MM.1S (cell line): Measurements from ENCODE around the gene LRRC4C.

Experiments
- DNase-seq: peaks from one replicate; pipeline ENCODE4 v3.0.0-alpha.2; 2015
- H2AFZ ChIP-seq: fragments of 300-600 bp; sonication (generic); 2 replicates; pipeline ENCODE4 v1.6.0; 2016; ENCODE audit warnings: antibody characterized with exemption, low read length
- H3F3A ChIP-seq: fragments of 300-600 bp; sonication (generic); 2 replicates; pipeline ENCODE4 v1.6.1; 2016; ENCODE audit warnings: mild to moderate bottlenecking, antibody characterized with exemption, low read length, moderate library complexity, mixed read lengths; ENCODE audit not compliant: insufficient read depth
- H3K27ac ChIP-seq: fragments of 300-600 bp; sonication (generic); 2 replicates; pipeline ENCODE4 v1.5.1; 2016; ENCODE audit warnings: mild to moderate bottlenecking, low read length
- H3K27me3 ChIP-seq: fragments of 300-600 bp; sonication (generic); replicated peaks from 2 replicates; pipeline ENCODE4 v1.6.0; 2016; ENCODE audit warnings: low read length; ENCODE audit not compliant: insufficient read depth
- H3K36me3 ChIP-seq: fragments of 300-600 bp; sonication (generic); replicated peaks from 2 replicates; pipeline ENCODE4 v1.6.1; 2016; ENCODE audit warnings: mild to moderate bottlenecking, low read length, mixed read lengths; ENCODE audit not compliant: insufficient read depth
- H3K4me1 ChIP-seq: fragments of 300-600 bp; sonication (generic); 2 replicates; pipeline ENCODE4 v1.6.1; 2016; ENCODE audit warnings: low read length, mixed read lengths
- H3K4me2 ChIP-seq: fragments of 300-600 bp; sonication (generic); 2 replicates; pipeline ENCODE4 v1.6.0; 2016; ENCODE audit warnings: low read depth, low read length
- H3K4me3 ChIP-seq: fragments of 300-600 bp; sonication (generic); 2 replicates; pipeline ENCODE4 v1.5.1; 2016; ENCODE audit warnings: low read length, mixed read lengths
- H3K79me2 ChIP-seq: fragments of 300-600 bp; sonication (generic); 2 replicates; pipeline ENCODE4 v1.6.1; 2016; ENCODE audit warnings: mixed run types, low read length, mixed read lengths
- H3K9ac ChIP-seq: fragments of 300-600 bp; sonication (generic); 2 replicates; pipeline ENCODE4 v1.6.1; 2016; ENCODE audit warnings: low read length, mixed read lengths
- H3K9me2 ChIP-seq: fragments of 300-600 bp; sonication (generic); replicated peaks from 2 replicates; pipeline ENCODE4 v1.6.1; 2016; ENCODE audit warnings: mild to moderate bottlenecking, low read length, mixed read lengths; ENCODE audit not compliant: insufficient read depth
- H3K9me3 ChIP-seq: fragments of 300-600 bp; sonication (generic); replicated peaks from 2 replicates; pipeline ENCODE4 v1.6.1; 2016; ENCODE audit warnings: mild to moderate bottlenecking, low read length, mixed read lengths; ENCODE audit not compliant: insufficient read depth
- H4K20me1 ChIP-seq: fragments of 300-600 bp; sonication (generic); 2 replicates; pipeline ENCODE4 v1.6.1; 2016; ENCODE audit warnings: mild to moderate bottlenecking, low read length, moderate library complexity, mixed read lengths; ENCODE audit not compliant: insufficient read depth
- CTCF ChIP-seq: fragments of 300-600 bp; sonication (generic); IDR thresholded peaks from 2 replicates; pipeline ENCODE4 v1.5.1; 2016; ENCODE audit warnings: antibody characterized with exemption, low read length, mixed read lengths
- EZH2 ChIP-seq: fragments of 300-600 bp; sonication (generic); optimal IDR thresholded peaks from 2 replicates; pipeline ENCODE3; 2017; ENCODE audit warnings: low read depth, mild to moderate bottlenecking, antibody characterized with exemption, low read length, mixed read lengths
- EZH2phosphoT487 ChIP-seq: fragments of 300-600 bp; sonication (generic); IDR thresholded peaks from 2 replicates; pipeline ENCODE4 v1.6.1; 2018; ENCODE audit warnings: antibody characterized with exemption, low read length

The LRRC4C gene

GRCh38 chr11:40397141-40397540 is 1062.3 kb downstream of the LRRC4C start:
- Histone ChIP-seq H3K4me1 (no peaks in the 10 kb centered on the region), H2AFZ (no peak overlapping the region), H3K4me2 (no peak overlapping the region), H3K9me3 (no peaks in the 10 kb centered on the region), H3K4me3 (no peak overlapping the region), H3K9ac (no peak overlapping the region), H3F3A (no peaks in the 10 kb centered on the region), H3K27me3 (no peaks in the 10 kb centered on the region), H3K9me2 (no peaks in the 10 kb centered on the region; the same call in 1 of the 2 replicates), H3K36me3 (no peaks in the 10 kb centered on the region), H3K79me2 (no peaks in the 10 kb centered on the region), H4K20me1 (no peaks in the 10 kb centered on the region), H3K27ac (no peak overlapping the region)
- no peak for DNase-seq
- TF ChIP-seq CTCF (no peak), EZH2phosphoT487 (no peak), EZH2 (no peak)

- H3F3A ChIP-seq: no peaks in the 10 kb centered on the region
- no peak overlapping the region for H3K4me3 ChIP-seq
- H3K9me3 ChIP-seq: no peaks in the 10 kb centered on the region
- H3K9ac ChIP-seq: no peak overlapping the region
- no peaks in the 10 kb centered on the region for H3K36me3 ChIP-seq
- TF ChIP-seq EZH2phosphoT487 (no peak), EZH2 (no peak), CTCF (no peak)
- no peak overlapping the region for H2AFZ ChIP-seq
- H3K4me1 ChIP-seq: no peaks in the 10 kb centered on the region
- no peaks in the 10 kb centered on the region; the same call in 1 of the 2 replicates for H3K9me2 ChIP-seq
- DNase-seq: no peak
- no peaks in the 10 kb centered on the region for H3K79me2 ChIP-seq
- no peak overlapping the region for H3K27ac ChIP-seq
- no peaks in the 10 kb centered on the region for H4K20me1 ChIP-seq
- H3K4me2 ChIP-seq: no peak overlapping the region
- H3K27me3 ChIP-seq: no peaks in the 10 kb centered on the region
These were observed 1065.9 kb downstream of the LRRC4C start for GRCh38 chr11:40393511-40393910.

GRCh38 chr11:40391679-40392078 is 1067.8 kb downstream of the LRRC4C start:
- H2AFZ ChIP-seq: no peak overlapping the region
- H3K27me3 ChIP-seq: no peaks in the 10 kb centered on the region
- TF ChIP-seq EZH2phosphoT487 (no peak), CTCF (no peak)
- H3K4me2 ChIP-seq: no peak overlapping the region
- H3K4me3 ChIP-seq: no peak overlapping the region
- no peak overlapping the region for H3K27ac ChIP-seq
- no peaks in the 10 kb centered on the region for H3K79me2 ChIP-seq
- H4K20me1 ChIP-seq: no peaks in the 10 kb centered on the region
- H3K9me2 ChIP-seq: no peaks in the 10 kb centered on the region; the same call in 1 of the 2 replicates
- H3K9me3 ChIP-seq: no peaks in the 10 kb centered on the region
- no peaks in the 10 kb centered on the region for H3F3A ChIP-seq
- no peaks in the 10 kb centered on the region for H3K4me1 ChIP-seq
- no peaks in the 10 kb centered on the region for H3K36me3 ChIP-seq
- no peak for DNase-seq
- no peak overlapping the region for H3K9ac ChIP-seq
